Fibroblast of pulmonary artery (primary cell): ENCODE results near the gene SLC39A11.

Experiments
- DNase-seq: peaks from one replicate; pipeline ENCODE4 v3.0.0-alpha.2; 2010; ENCODE audit warnings: low read depth
- H3K4me3 ChIP-seq: replicated peaks from 2 replicates; pipeline ENCODE4 v1.5.1; 2011; ENCODE audit warnings: low read depth, mild to moderate bottlenecking, control low read depth, low read length, moderate library complexity
- TF ChIP-seq, protein P1 (sequence below): IDR thresholded peaks from 2 replicates; pipeline ENCODE4 v1.5.1; 2011; ENCODE audit warnings: mild to moderate bottlenecking, control low read depth, low read length, inconsistent platforms; ENCODE audit errors: missing control alignments

The SLC39A11 gene

DNA sequence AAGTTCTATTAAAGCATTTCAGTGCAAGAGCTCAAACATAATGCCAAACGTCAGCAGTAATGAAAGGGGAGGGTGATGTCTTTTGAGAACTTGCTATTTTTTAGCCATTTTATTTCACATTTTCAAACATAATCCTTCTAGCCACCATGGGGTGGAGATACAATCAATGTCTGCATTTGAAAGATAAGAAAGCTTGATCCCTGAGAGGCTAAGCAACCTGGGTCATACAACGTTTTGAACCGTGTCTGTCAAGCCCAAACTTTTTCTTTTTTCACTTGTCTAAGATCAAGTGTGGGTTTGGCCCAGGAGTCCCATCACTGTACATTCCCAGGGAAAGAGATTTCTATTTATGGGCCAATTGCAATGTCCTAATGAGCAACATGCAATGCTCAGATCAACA lies 331.1 kb downstream of the SLC39A11 start:
- H3K4me3 ChIP-seq = no peak overlapping the region
- TF ChIP-seq, protein P1, sequence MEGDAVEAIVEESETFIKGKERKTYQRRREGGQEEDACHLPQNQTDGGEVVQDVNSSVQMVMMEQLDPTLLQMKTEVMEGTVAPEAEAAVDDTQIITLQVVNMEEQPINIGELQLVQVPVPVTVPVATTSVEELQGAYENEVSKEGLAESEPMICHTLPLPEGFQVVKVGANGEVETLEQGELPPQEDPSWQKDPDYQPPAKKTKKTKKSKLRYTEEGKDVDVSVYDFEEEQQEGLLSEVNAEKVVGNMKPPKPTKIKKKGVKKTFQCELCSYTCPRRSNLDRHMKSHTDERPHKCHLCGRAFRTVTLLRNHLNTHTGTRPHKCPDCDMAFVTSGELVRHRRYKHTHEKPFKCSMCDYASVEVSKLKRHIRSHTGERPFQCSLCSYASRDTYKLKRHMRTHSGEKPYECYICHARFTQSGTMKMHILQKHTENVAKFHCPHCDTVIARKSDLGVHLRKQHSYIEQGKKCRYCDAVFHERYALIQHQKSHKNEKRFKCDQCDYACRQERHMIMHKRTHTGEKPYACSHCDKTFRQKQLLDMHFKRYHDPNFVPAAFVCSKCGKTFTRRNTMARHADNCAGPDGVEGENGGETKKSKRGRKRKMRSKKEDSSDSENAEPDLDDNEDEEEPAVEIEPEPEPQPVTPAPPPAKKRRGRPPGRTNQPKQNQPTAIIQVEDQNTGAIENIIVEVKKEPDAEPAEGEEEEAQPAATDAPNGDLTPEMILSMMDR = no peak
- no peak for DNase-seq

DNA sequence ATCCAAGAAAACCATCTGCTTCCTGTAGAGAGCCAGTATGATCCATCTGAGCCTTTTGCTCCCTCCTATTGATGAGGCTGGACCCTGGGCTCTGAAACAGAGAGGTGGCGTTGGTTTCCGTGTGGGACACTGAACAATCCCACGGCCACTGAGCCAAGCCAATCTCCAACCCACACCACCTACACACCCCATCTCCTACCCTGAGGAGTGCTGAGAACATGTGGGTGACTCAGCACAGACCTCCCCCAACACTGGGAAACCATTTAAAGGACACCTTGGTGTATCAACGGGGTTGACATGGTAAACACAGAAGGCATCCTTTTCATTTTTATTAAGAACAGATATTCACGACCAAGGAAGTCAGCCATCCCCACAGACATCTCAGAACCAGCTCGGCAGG lies 332.1 kb downstream of the SLC39A11 start:
- DNase-seq = no peak
- no peak overlapping the region for H3K4me3 ChIP-seq
- TF ChIP-seq, protein P1 = no peak

DNA sequence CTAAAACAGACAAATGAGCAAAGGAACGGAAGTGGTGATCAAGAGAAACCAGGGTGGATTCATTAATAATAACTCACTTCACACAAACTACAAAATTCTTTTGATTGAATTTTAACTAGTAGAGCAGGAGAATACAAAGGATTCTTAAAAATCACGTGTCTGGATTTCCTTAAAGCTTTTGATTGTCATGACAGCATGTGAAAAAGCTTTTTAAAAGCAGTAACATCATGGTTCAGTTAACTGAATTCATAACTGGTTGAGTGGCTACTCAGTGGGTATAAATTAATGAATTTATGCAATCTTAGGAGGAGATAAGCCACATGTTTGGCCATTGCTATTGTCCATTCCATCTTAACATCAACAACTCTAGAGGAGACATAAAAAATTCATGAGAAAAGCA lies 333.2 kb downstream of the SLC39A11 start:
- H3K4me3 ChIP-seq = no peak overlapping the region
- TF ChIP-seq, protein P1 = no peak
- DNase-seq = no peak

DNA sequence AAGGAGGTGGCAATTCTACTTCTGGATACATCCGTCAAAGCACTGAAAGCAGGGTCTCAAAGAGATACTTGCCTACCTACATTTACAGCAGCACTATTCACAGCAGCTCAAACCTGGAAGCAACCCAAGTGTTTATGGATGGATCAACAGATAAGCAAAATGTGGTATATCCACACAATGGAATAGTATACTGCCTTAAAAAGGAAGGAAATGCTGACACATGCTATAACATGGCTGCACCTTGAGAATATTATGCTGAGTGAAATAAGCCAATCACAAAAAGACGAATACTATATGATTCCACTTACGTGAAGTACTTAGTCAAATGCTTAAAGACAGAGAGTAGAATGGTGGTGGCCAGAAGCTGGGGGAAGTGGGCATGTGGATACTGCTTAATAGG lies 336.2 kb downstream of the SLC39A11 start:
- no peak overlapping the region for H3K4me3 ChIP-seq
- TF ChIP-seq, protein P1 = no peak
- no peak for DNase-seq

DNA sequence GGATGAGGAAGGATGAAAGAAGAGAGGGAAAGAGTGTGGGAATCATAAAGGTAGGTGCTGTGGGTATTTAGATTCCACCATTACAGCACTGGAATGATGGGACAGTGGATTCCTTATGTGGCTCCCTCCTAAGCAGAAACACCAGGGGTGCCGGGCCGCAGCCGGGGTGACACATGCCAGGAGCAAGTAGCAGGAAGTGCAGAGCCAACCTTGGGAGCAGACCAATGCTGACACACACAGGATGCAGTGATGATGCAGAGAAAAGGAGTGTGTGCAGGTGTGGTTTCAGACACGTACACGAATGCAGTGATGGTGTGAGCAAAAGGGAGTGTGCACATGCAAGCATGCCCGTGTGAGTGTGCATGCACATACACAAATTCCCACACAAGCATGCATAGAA lies 338.0 kb downstream of the SLC39A11 start:
- DNase-seq = no peak
- TF ChIP-seq, protein P1 = no peak
- H3K4me3 ChIP-seq = no peak overlapping the region

DNA sequence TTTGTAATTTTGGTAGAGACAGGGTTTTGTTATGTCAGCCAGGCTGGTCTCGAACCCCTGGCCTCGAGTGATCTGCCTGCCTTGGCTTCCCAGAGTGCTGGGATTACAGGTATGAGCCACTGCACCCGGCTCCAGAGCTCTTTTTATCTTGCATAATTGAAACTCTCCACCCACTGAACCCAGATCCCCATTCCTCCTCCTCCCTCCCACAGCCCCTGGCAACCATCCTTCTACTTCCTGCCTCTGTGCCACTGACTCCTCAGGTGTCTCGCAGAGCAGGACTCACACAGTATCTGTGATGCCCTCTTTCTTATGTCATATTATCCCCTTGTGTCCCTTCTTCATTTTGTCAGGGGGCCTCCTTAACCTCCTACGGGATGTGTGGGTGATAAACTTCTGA lies 340.7 kb downstream of the SLC39A11 start:
- TF ChIP-seq, protein P1 = no peak
- DNase-seq = no peak
- H3K4me3 ChIP-seq = no peak overlapping the region

DNA sequence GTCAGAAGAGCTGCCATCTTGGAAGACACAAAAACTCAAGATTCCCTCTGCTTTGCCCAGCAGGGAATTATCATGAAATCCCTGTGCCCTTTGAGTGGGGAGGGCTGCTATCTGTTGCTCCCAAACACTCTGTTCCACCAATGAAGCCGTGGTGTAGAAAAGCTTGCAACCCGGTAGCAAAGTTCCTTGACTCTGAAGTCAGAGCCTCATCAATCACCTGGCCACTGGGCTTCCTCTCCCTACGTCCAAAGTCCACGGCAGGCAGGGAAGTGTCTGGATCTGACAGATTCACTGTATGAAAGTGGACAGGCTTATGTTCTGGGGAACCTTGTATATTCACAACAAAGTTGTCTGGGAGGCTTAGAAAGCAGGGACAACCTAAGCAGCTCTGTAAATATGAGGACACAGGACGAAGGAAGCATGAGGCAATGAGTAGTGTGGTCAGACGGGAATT lies 343.3 kb downstream of the SLC39A11 start:
- TF ChIP-seq, protein P1 = no peak
- no peak for DNase-seq
- H3K4me3 ChIP-seq = no peak overlapping the region
